T-helper 2 cell treated with Interferon-gamma antibody and Interleukin-4, amounts not matched to agents 100 ng/mL and 5 ng/mL, for 36 hours (primary cell): ENCODE results near the gene ERC1. TPM values are rescaled to one million over a fixed set of nuclear protein-coding genes. Genes with fewer than 3 reads are reported as not detected.

Experiments
- intact Hi-C: fragments of 100-400 bp; cut with micrococcal nuclease; formaldehyde crosslinking; loops from one replicate; pipeline ENCODE4 v1.15.1; 2023
- total RNA-seq: library from RNA; stranded (reverse); gene quantifications from 2 replicates; pipeline ENCODE4 v1.2.3, GENCODE V29; 2022

Gene ERC1
- total RNA-seq, 1 donor from 2014 or later = 51.5 TPM

- intact Hi-C loops = no loop called here
Observed at GRCh38 chr12:1071182-1071581, 80.2 kb downstream of the ERC1 start.

- intact Hi-C loops = no loop called here
Observed at GRCh38 chr12:1073652-1074051, 82.6 kb downstream of the ERC1 start.

GRCh38 chr12:1077036-1077803 lies 86.2 kb downstream of the ERC1 start:
- intact Hi-C loops = no loop called here

GRCh38 chr12:1078002-1078401 lies 87.0 kb downstream of the ERC1 start:
- intact Hi-C loops = no loop called here

GRCh38 chr12:1080520-1081223 lies 89.6 kb downstream of the ERC1 start:
- intact Hi-C loops = no loop called here

GRCh38 chr12:1083151-1083888 lies 92.3 kb downstream of the ERC1 start:
- intact Hi-C loops = no loop called here

- intact Hi-C loops = no loop called here
Observed at GRCh38 chr12:1083889-1084262, 92.9 kb downstream of the ERC1 start.

- intact Hi-C loops = loop anchor here (5.0 to 10.0 kb wide), 4 partner anchors 97 to 527 kb away; partner anchors contain the start of gene ERC1
Observed at GRCh38 chr12:1091350-1091749, 100.3 kb downstream of the ERC1 start.

- intact Hi-C loops = loop anchor here (5.0 to 10.0 kb wide), 4 partner anchors 98 to 528 kb away; partner anchors contain the start of gene ERC1
Observed at GRCh38 chr12:1093166-1093751, 102.2 kb downstream of the ERC1 start.

- intact Hi-C loops = loop anchor here (5.0 to 10.0 kb wide), 4 partner anchors 100 to 530 kb away; partner anchors contain the start of gene ERC1
Observed at GRCh38 chr12:1094714-1095113, 103.7 kb downstream of the ERC1 start.

- intact Hi-C loops = loop anchor here (10.0 kb wide), 2 partner anchors 104 to 534 kb away; partner anchors contain the start of gene ERC1
Observed at GRCh38 chr12:1099158-1099557, 108.1 kb downstream of the ERC1 start.

GRCh38 chr12:1099618-1100017 lies 108.6 kb downstream of the ERC1 start:
- intact Hi-C loops = loop anchor here (10.0 kb wide), 2 partner anchors 105 to 535 kb away; partner anchors contain the start of gene ERC1

- intact Hi-C loops = no loop called here
Observed at GRCh38 chr12:1102115-1102514, 111.1 kb downstream of the ERC1 start.

GRCh38 chr12:1102791-1103450 lies 111.9 kb downstream of the ERC1 start:
- intact Hi-C loops = no loop called here

- intact Hi-C loops = no loop called here
Observed at GRCh38 chr12:1103632-1104031, 112.6 kb downstream of the ERC1 start.

- intact Hi-C loops = no loop called here
Observed at GRCh38 chr12:1104088-1104800, 113.2 kb downstream of the ERC1 start.

GRCh38 chr12:1107669-1108068 lies 116.6 kb downstream of the ERC1 start:
- intact Hi-C loops = no loop called here

GRCh38 chr12:1108276-1108675 lies 117.3 kb downstream of the ERC1 start:
- intact Hi-C loops = no loop called here

- intact Hi-C loops = loop anchor here (5.0 to 10.0 kb wide), 2 partner anchors 89 to 417 kb away; no protein-coding TSS in a partner anchor
Observed at GRCh38 chr12:1115484-1116231, 124.6 kb downstream of the ERC1 start.
